T47D (cell line): Measurements from ENCODE around the gene AQP10.
"Not testable (repeated sequence)": the region's sequence is repeated elsewhere in the genome, so short reads cannot be mapped to it uniquely, and the experiment has no call there.

Experiments
- DNase-seq, 2 experiments: peaks; one replicate each; pipeline versions ENCODE4 v3.0.0 to v3.0.0-alpha.2; 2011 to 2012; ENCODE audit warnings: low read depth in 1 of 2, low spot score in 1 of 2
- JUND ChIP-seq: IDR thresholded peaks from 2 replicates; pipeline ENCODE4 v1.6.1; 2012; ENCODE audit warnings: low read depth
- in situ Hi-C: cut with HindIII; loops from 2 replicates; pipeline ENCODE4 v1.10.0; 2016; ENCODE audit warnings: low sequenced_read_pairs, low pct_unique_long_range_greater_than_20kb

AQP10 gene

GRCh38 chr1:154328318-154329151 lies 7.6 kb downstream of the AQP10 start:
- TF ChIP-seq JUND = no peak
- in situ Hi-C loops = no loop called here
- DNase-seq = peak; percentile 92 to 96

- no peak for TF ChIP-seq JUND
- in situ Hi-C loops = no loop called here
- no peak for DNase-seq
These were observed 8.2 kb downstream of the AQP10 start for GRCh38 chr1:154329152-154329521.

- DNase-seq = no peak
- no peak for TF ChIP-seq JUND
- in situ Hi-C loops = no loop called here
These were observed 8.7 kb downstream of the AQP10 start for GRCh38 chr1:154329551-154330131.

GRCh38 chr1:154330669-154331068 lies 9.8 kb downstream of the AQP10 start:
- in situ Hi-C loops = no loop called here
- no peak for TF ChIP-seq JUND
- no peak for DNase-seq

DNA sequence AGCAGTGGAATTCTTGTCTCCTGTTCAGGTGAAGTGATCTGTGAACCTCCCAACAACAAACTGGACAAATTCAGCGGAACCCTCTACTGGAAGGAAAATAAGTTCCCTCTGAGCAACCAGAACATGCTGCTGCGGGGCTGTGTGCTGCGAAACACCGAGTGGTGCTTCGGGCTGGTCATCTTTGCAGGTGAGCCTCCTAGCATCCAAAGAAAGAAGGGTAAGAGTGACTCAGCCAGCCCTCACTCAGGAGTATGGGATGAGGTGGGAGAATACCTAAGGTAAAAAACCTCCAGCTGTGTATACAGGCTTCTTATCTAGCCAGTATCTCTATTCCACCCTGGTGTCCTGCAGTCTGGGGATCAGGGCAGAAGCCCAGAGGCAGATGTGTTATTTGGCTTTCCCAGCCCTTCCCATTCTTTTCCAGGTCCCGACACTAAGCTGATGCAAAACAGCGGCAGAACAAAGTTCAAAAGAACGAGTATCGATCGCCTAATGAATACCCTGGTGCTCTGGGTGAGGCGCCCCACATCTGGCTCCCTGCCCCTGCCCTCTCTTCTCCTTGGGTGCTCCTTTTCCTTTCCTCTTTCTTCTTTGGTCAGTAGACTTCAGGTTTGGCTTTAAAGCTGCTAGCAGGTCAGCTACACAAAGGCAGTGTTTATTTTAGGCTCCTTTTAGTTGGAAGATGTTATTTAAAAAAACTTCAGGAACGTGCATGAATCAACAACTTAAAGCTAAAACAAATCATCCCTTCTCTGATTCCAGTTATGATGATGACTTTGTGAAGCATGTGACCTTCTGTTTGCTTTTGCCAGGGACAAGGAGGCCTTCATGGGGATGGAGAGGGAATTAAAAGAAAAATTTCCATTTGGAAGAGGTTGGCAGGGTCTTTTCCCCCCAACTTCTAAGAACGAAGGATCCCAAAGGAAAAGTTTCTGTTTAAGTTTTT lies 13.5 kb downstream of the AQP10 start:
- in situ Hi-C loops = no loop called here
- no peak for TF ChIP-seq JUND
- peak in 1 of 2 experiments; percentile 64 for DNase-seq

GRCh38 chr1:154335025-154335714 lies 14.3 kb downstream of the AQP10 start:
- in situ Hi-C loops = no loop called here
- DNase-seq = peak; percentile 79 to 89
- TF ChIP-seq JUND = no peak

DNA sequence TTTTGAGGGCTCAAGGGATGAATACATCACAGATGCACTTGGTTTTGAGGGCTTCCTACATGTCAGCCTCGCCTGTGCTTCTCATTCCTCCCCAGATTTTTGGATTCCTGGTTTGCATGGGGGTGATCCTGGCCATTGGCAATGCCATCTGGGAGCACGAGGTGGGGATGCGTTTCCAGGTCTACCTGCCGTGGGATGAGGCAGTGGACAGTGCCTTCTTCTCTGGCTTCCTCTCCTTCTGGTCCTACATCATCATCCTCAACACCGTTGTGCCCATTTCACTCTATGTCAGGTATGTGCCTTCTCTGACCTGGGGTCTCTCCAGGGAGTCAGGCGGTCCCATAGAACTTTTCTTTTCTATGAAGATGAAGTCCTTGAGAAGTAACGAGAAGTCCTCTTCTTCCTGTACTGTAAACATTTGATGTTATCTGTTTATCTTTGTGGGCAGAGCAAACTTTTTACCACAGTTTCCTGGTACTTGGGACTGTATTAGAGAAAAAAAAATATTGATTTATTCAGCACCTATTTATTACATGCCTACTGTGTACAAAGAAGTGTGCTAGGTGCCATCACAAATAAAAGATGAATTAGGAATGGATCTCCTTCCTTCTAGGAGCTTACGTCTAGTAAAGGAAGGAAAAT lies 16.5 kb downstream of the AQP10 start:
- DNase-seq = no peak
- in situ Hi-C loops = no loop called here
- no peak for TF ChIP-seq JUND

DNA sequence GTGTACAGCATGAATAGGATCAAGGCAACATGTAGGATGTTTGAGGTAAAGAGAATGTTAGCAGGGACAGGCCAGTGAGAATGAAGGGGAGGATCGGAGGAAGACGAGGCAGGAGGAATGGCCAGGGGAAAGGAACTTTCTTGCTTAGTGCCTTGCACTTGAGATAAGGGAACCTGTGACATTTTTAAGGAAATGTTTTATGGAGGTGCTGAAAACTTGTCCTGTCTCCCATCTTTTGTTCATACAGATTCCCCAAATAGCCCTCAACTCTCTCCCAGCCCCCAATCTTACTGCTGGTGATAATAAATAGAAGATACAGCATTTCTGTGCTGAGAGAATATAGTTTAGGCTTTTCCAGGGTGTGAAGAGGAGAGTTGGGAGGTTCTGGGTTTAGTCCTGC lies 18.0 kb downstream of the AQP10 start:
- in situ Hi-C loops = no loop called here
- no peak for TF ChIP-seq JUND
- DNase-seq = no peak

- DNase-seq, in situ Hi-C loops: not testable (repeated sequence)
These were observed 20.5 kb downstream of the AQP10 start for GRCh38 chr1:154341366-154341765.

- in situ Hi-C loops = no loop called here
- DNase-seq = no peak
- no peak for TF ChIP-seq JUND
These were observed 21.2 kb downstream of the AQP10 start for GRCh38 chr1:154342132-154342531.

GRCh38 chr1:154342836-154343472 lies 22.1 kb downstream of the AQP10 start:
- no peak for TF ChIP-seq JUND
- in situ Hi-C loops = no loop called here
- no peak for DNase-seq
